Loucy (cell line): Measurements from ENCODE around the gene COQ5.

ENCODE experiments used
- H2AFZ ChIP-seq: fragments of 200-600 bp; sonication (generic); 2 replicates; pipeline ENCODE4 v1.6.0; 2016; ENCODE audit warnings: antibody characterized with exemption, mild to moderate bottlenecking, low read length, moderate library complexity
- H3F3A ChIP-seq: fragments of 200-600 bp; 2 replicates; pipeline ENCODE4 v1.6.0; 2016; ENCODE audit warnings: antibody characterized with exemption, low read depth, mild to moderate bottlenecking
- H3K27me3 ChIP-seq: fragments of 200-600 bp; sonication (generic); 2 replicates; pipeline ENCODE4 v1.6.1; 2014; ENCODE audit warnings: low read length, mild to moderate bottlenecking; ENCODE audit not compliant: insufficient read depth, poor library complexity, severe bottlenecking
- H3K36me3 ChIP-seq: fragments of 200-600 bp; sonication (generic); 2 replicates; pipeline ENCODE4 v1.6.1; 2016; ENCODE audit warnings: low read length; ENCODE audit not compliant: insufficient read depth
- H3K4me1 ChIP-seq: fragments of 200-600 bp; sonication (generic); 2 replicates; pipeline ENCODE4 v1.5.1; 2014; ENCODE audit warnings: low read length, mild to moderate bottlenecking; ENCODE audit not compliant: insufficient read depth, poor library complexity, severe bottlenecking
- H3K4me2 ChIP-seq: fragments of 200-600 bp; sonication (generic); 2 replicates; pipeline ENCODE4 v1.6.0; 2014; ENCODE audit warnings: antibody characterized with exemption, low read length, low read depth, mild to moderate bottlenecking; ENCODE audit not compliant: poor library complexity, severe bottlenecking
- H3K4me3 ChIP-seq: fragments of 200-600 bp; sonication (generic); 2 replicates; pipeline ENCODE4 v1.5.1; 2014; ENCODE audit warnings: low read length, mild to moderate bottlenecking, mixed read lengths; ENCODE audit not compliant: poor library complexity, severe bottlenecking
- H3K79me2 ChIP-seq: fragments of 200-600 bp; sonication (generic); 2 replicates; pipeline ENCODE4 v1.6.1; 2014; ENCODE audit warnings: low read length; ENCODE audit not compliant: insufficient read depth
- H3K9ac ChIP-seq: fragments of 200-600 bp; sonication (generic); 2 replicates; pipeline ENCODE4 v1.6.0; 2014; ENCODE audit warnings: mild to moderate bottlenecking, low read depth, low read length, moderate library complexity; ENCODE audit not compliant: poor library complexity, severe bottlenecking
- H3K9me2 ChIP-seq: fragments of 200-600 bp; sonication (generic); replicated peaks from 2 replicates; pipeline ENCODE4 v1.6.1; 2016; ENCODE audit warnings: low read depth, low read length, mixed read lengths
- H3K9me3 ChIP-seq: fragments of 200-600 bp; sonication (generic); 2 replicates; pipeline ENCODE4 v1.6.1; 2014; ENCODE audit warnings: mild to moderate bottlenecking, antibody characterized with exemption, low read length, low read depth; ENCODE audit not compliant: insufficient read depth
- H4K20me1 ChIP-seq: fragments of 200-600 bp; sonication (generic); 2 replicates; pipeline ENCODE4 v1.6.0; 2014; ENCODE audit warnings: antibody characterized with exemption, low read length, mild to moderate bottlenecking; ENCODE audit not compliant: insufficient read depth, poor library complexity, severe bottlenecking
- CTCF ChIP-seq: fragments of 200-600 bp; sonication (generic); conservative IDR thresholded peaks from 2 replicates; pipeline ENCODE4 v1.5.1; 2014; ENCODE audit warnings: mild to moderate bottlenecking, antibody characterized with exemption, low read length
- EZH2phosphoT487 ChIP-seq: fragments of 200-600 bp; IDR thresholded peaks from 2 replicates; pipeline ENCODE4 v1.6.1; 2018; ENCODE audit warnings: antibody characterized with exemption, mild to moderate bottlenecking, moderate library complexity, borderline replicate concordance

The COQ5 gene

GRCh38 chr12:120462099-120462640, 66.8 kb downstream of the COQ5 start:
- TF ChIP-seq CTCF: no peak
- TF ChIP-seq EZH2phosphoT487: no peak
- Histone ChIP-seq H4K20me1 (peaks cover 58% of the 10 kb centered on the region), H3K9ac (no peak overlapping the region), H2AFZ (no peak overlapping the region), H3K27me3 (no peaks in the 10 kb centered on the region), H3K4me1 (peaks cover 29% of the 10 kb centered on the region), H3K9me2 (no peaks in the 10 kb centered on the region), H3F3A (no peaks in the 10 kb centered on the region), H3K79me2 (peaks cover 50% of the 10 kb centered on the region), H3K9me3 (no peaks in the 10 kb centered on the region), H3K36me3 (peaks cover 88% of the 10 kb centered on the region), H3K4me3 (no peak overlapping the region), H3K4me2 (no peak overlapping the region)

- peaks cover 41% of the 10 kb centered on the region for H4K20me1 ChIP-seq
Observed at GRCh38 chr12:120460157-120460556, 68.8 kb downstream of the COQ5 start.

GRCh38 chr12:120457133-120457532, 71.8 kb downstream of the COQ5 start:
- Histone ChIP-seq H3K27me3 (no peaks in the 10 kb centered on the region), H3F3A (no peaks in the 10 kb centered on the region), H3K79me2 (peaks cover 3% of the 10 kb centered on the region; the same call in 1 of the 2 replicates), H3K36me3 (peaks cover 71% of the 10 kb centered on the region), H3K4me1 (no peaks in the 10 kb centered on the region), H3K9ac (no peak overlapping the region), H2AFZ (no peak overlapping the region), H3K4me2 (no peak overlapping the region), H3K4me3 (no peak overlapping the region), H3K9me3 (no peaks in the 10 kb centered on the region), H4K20me1 (peaks cover 14% of the 10 kb centered on the region), H3K9me2 (no peaks in the 10 kb centered on the region)
- TF ChIP-seq CTCF (peak; percentile 63), EZH2phosphoT487 (no peak)

More at GRCh38 chr12:120460157-120460556, 68.8 kb downstream of the COQ5 start:
- Histone ChIP-seq H3K27me3 (no peaks in the 10 kb centered on the region), H2AFZ (no peak overlapping the region), H3K4me3 (no peak overlapping the region), H3K9ac (no peak overlapping the region), H3K9me3 (no peaks in the 10 kb centered on the region), H3F3A (no peaks in the 10 kb centered on the region), H3K4me2 (no peak overlapping the region), H3K9me2 (no peaks in the 10 kb centered on the region), H3K4me1 (peaks cover 9% of the 10 kb centered on the region), H3K36me3 (peaks cover 89% of the 10 kb centered on the region), H3K79me2 (peaks cover 30% of the 10 kb centered on the region)
- TF ChIP-seq CTCF (no peak), EZH2phosphoT487 (no peak)
